GM18868 (cell line): ENCODE results near the gene POLDIP2.
"Not testable (repeated sequence)": the region's sequence is repeated elsewhere in the genome, so short reads cannot be mapped to it uniquely, and the experiment has no call there.

Source experiments
- ATAC-seq: cut with Tn5 transposase; IDR thresholded peaks from one replicate; pipeline ENCODE4 v1.9.1; 2021; ENCODE audit warnings: mild to moderate bottlenecking, moderate library complexity; ENCODE audit not compliant: unreplicated experiment

The POLDIP2 gene

DNA sequence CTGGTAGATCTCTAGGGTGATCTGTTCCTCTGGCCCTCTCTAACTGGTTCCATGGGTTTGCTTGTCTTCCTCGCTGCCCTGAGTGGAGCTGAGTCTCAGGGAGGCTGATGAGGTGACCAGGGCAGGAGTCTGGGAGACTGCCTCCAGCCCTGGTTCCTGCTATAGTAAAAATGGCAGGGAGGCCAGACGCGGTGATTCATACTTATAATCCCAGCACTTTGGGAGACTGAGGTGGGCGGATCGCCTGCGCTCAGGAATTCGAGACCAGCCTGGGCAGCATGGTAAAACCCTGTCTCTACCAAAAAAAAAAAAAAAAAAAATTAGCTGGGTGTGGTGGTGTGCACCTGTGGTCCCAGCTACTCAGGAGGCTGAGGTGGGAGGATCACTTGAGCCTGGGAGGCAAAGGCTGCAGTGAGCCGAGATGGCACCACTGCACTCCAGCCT, 18.5 kb downstream of the POLDIP2 start:
- ATAC-seq = not testable (repeated sequence)

DNA sequence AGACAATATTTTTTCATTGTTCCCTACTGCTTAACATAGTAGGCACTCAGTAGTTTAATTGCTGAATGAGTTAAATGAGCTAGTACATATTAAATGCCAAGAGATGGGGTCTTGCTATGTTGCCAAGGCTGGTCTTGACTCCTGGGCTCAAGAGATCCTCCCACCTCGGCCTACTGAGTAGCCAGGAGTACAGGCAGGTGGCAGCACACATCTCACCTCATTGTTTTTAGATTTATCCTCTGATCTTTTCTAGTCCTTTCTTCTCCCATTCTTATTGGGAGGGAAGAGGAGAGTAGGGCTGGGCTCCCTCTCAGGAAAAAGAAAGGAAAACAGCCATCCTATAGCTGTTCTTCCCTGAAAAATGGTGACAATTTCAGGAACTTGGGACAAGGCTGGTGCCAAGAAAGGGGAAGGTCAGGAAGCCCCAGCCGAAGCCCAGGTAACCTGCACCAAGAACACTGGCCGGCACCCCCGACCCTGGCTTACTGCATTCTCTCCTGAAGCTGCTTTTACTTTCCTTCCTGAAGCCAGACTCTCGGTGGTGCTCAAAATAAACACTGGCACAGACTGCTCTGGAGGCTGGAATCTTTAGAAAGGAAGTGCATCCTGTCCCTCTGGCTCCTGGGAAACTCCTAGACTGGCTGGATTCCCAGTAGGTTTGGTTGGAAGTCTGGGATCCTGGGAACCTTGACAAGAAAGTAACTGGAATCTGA, 19.1 kb downstream of the POLDIP2 start:
- no peak for ATAC-seq

DNA sequence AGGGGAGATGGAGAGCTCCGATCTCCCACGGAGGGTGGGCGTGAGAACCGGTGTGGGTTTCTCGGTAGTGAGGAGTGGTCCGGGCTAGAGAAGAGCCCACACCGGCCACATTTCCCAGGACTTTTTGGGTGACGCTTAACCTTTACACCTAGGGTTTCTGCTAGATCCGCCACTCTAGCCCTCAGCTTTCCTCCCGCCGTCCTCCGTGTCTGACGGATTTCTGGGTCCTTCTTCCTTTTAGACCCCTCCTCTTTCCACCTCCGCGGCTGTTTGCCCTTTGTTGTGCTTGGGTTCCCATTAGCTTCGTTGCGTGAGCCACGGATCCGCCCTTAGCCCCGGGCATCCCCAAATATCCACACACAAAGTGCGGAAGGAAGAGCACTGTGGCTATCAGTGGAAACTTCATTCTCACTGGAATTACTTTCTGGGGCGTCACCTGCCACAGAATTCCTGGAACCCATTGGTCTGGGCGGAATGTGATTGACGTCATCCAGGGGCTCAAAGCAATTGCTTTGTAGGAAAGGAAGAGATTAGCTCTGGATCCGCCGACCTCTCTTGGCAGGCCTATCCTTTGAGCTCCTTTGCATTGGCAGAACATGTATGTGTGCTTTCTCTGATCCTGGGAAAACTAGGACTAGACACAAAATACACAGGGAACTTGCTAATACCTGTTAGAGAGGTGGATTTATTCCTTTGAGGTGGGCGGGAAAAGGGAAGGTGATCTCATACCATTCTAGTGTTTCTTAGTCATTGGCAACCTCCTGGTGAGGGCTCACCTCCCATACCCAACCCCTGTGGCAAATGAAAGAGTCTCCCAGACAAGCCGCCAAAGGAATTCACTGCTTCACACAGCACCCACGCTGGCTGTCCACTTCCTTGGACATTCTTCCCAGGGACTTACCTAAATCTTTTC, 21.1 kb downstream of the POLDIP2 start:
- no peak for ATAC-seq

DNA sequence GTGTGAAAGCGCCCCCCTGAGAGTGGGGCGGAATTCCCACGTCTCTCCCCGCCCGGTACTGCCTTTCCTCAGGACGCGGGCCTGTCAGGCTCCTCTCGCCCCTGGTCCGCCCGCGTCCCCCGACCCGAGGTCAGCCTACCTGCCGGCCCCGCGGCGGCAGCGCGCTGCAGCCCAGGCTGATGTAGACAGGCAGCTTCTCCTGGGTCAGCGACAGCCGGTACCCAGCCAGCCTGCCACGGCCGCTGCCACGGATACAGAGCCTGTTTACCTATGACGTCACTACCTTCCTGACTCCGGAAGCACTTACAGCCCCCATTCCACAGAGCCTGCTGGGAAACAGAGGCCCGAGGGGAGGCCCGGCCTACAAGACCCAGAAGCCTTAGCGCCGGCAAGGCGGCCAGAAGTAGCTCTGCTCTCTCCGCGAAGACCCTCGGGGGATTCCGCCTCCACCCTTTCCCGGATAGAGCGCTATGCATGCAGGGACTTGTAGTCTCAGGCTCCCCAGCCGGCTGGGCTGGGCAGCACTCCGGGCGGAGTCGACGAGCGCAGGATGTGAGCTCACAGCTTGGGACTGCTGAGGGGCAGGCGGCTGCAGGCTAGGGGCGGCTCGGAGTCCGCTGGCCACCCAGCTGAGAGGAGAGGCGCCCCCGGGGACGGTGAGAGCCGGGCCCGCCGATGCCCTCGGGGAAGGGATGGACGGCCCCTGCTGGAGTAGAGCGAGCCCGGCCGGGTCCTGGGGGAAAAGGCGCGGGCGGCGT, 21.9 kb downstream of the POLDIP2 start, which contains the start of the genes IFT20 and TNFAIP1:
Gene IFT20 (minus strand): TSS at position 272 of the 758 bp plus-strand sequence. CDS start 3,487 bp downstream, outside the sequence.
Gene TNFAIP1 (plus strand): TSS at position 561 of the 758 bp plus-strand sequence. CDS start 3,761 bp downstream, outside the sequence.
- ATAC-seq = peak; percentile 96

DNA sequence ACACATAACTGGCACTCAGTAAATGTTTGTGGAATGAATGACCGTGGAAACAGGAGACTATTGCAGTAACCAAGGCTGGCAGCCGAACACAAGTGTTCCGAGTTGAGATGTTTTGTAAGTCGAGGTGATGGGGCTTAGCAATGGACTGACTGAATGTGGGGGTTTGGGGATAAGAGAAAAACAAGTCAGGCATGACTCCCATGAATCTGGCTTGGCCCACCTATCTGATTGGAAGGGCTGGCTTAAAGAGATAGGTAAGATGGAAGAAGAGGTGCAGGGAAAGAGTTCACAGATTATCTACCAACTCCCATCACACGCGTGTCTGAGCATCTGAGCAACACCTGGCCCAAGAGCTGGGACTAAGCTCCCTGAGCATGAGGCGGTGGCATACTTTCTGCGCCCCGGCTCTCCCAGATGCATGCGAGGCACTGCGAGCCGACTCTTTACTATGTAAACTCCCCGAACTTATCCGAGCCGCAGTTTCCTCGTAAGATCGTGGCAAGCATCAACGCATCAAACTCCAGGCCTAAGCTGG, 22.6 kb downstream of the POLDIP2 start:
- no peak for ATAC-seq

DNA sequence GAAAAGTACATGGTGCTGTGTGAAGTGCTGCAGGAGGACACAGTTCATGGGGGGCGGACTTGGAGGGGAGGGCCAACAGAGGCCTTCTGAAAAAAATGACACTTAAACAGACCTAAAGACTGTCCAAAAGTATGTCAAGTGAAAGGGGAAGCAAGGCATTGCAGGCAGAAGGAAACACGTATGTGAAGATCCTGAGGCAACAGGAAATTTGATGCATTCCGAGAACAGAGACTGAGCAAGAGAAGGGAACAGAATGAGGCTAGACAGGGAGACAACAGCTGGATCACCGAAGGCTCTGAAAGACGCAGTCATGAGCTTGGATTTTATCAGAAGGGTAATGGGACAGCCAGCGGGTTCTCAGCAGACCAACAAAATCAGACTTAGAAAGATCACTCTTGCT, 23.2 kb downstream of the POLDIP2 start:
- ATAC-seq = no peak

DNA sequence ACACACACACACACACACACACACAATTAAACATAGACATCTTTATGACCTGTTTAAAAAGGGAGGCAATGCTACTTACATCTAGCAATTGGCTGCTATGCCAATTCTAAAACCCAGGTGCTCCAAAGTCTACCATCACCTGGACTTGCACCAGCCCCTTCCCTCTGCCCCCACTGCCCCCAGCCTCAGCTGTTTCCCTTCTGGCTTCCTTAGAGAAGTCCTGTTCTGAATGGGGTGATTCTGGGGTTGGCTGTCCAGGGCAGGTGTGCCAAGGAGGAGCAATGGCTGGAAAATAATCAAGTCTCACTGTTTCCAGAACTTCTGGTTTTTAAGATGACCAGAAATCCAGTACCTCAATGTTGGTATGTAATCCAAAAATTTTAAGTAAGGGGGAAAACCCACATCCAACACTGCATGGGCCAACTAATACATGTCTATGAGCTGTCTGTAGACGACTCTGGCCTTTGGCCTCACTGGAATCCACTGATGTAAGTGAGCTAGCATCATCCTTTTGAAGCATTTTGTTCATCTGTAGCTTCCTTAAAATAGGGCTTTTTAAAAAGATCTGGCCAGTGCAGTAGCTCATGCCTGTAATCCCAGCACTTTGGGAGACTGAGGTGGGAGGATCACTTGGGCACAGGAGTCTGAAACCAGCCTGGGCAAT, 24.1 kb downstream of the POLDIP2 start:
- no peak for ATAC-seq

DNA sequence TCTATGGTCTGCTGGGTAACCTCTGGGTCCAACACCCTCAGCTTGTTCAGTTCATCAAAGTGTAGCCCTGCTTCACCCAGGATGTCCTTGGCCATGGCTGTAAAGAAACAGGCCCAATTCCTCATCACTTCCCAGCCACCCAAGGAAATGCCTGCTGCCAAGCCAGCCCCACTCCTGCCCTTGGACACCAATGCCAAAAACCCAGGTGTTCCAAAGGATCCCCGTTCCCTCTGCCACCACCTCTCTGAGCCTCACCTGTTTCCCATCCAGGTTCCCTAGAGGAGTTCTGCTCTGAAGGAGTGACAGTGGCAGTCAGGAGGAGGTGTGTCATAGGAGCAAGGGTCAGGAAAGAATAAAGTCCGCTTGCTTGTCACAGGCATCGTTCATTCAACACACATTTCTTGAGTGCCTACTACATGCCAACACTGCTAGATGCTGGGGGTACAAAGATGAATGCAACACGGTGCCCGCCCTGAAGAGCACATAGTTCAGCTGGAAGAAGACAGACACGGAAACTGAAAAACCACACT, 25.4 kb downstream of the POLDIP2 start:
- ATAC-seq = no peak

DNA sequence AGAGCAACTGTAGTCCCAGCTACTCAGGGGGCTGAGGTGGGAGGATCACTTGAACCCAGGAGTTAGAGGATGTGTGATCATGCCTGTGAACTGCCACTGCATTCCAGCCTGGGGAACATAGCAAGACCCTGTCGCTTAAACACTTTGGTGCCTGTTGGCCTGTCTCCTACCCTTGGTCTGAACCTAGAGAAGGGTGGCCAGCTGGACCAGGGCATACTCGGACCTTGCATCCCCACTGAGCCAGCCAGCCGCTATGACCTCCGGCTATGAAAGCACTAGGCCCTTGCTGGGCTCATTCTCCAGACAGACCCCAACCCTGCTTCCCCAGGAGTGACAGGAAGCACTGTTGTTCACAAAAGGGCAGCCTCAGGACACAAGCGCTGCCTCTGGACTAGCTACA, 26.7 kb downstream of the POLDIP2 start:
- no peak for ATAC-seq

DNA sequence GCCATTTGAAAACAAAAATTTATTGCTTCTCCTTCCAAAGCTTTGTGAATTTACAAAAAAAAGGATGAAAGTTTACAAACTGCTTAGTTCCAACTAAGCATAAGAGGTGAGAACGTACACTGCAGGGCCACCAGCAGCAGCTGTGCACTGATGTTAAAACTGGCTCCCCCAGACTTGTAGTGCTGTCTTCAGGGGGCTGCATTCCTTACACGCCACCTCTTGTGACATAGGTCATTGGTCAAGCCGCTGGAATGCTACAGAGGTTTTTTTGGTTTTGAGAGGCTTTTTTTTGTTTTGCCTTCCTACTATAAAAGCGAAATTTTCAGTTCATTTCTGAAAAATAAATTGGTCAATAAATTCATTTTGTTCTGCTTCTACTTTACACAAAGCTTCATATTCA, 29.0 kb downstream of the POLDIP2 start:
- no peak for ATAC-seq

DNA sequence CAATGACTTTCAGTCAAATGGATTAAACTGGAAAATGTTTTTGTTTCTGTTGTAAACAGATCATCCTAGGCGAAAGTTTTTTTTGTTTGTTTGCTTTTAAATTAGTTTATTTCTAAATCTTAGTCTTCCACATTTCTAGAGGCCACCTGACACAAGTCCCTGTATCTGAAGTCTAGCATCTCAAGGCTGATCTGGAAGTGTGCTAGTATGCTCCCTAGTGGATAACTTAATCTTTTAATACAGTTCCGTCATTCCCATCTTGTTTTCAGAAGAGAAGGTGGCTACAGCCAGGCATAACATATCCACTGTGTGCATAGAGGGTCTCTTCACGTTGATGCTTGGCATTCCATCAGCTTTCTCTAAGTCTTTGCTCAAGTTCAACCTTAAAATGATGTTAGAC, 29.6 kb downstream of the POLDIP2 start:
- no peak for ATAC-seq

DNA sequence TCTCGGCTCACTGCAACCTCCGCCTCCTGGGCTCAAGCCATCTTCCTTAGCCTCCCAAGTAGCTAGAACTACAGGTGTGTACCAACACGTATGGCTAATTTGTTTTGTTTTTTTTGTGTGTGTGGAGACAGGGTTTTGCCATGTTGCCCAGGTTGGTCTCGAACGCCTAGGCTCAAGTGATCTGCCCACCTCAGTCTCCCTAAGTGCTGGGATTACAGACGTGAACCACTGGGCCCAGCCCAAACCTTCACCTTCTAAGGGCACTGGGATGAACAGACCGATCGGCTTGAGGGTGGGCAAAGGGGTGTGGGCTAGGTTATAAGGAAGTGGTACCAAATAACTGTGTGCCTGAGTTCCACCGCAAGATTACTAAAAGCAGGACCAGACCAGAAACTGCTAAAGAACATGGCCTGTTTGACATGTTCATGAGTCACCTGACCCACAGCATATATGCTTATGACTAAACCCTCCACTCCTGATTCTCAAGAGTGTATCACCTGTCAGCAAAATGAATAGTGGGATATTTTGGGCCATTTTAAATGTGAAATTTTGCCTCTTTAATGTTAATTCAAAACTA, 30.2 kb downstream of the POLDIP2 start:
- ATAC-seq = peak; percentile 79

DNA sequence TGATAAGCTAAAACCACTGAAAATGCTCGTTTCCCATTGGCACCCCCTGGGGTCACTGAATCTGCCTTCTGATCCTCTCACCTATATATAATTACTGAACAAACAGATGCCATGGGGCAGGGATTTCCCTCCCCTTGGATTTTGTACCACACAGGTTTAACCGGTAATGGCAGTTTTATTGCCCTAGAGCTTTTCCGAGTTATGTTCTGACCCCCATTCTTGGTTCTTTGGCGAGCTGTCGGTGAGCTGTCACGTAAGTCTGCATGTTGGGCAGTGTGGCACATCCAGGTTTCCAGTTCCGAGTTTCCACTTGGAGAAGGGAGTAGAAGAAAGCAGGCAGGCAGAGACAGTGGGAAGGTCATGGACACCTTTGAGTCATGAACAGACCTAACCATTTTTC, 31.2 kb downstream of the POLDIP2 start:
- no peak for ATAC-seq

DNA sequence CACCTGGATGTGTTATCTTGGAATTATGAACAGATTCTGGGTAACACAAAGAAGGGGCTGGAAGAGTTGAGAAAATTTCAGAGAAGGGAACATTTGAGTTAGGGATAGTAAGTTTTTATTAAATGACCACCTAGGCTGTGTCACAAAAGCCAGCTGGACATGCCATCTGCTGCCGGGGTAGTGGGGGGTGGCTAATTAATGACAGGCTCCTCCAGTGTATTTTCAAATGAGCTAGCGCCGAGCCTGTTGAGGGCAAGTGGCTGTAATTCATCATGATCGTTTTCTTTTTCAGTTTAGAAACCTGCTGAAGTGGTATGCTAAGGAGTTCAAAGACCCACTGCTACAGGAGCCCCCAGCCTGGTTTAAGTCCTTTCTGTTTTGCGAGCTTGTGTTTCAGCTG, 32.1 kb downstream of the POLDIP2 start:
- no peak for ATAC-seq

DNA sequence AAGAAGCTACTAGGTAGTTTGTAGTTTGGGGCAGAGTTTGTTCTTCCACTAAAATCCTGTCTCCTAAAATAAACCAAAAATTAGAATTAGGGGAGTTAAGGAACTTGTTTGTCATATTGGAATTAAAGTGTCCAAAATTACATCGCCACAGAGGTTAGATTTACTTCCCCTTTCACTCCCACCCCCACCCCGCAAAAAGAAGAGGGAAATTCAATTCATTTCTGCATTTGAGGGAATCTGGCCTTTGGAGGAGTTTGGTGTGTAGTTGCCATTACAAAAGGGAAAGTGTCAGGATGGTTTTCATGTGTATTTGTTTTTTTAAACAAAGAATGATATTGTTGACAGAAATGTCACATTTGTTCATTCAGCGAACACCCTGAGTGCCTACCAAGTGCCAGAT, 32.5 kb downstream of the POLDIP2 start:
- ATAC-seq = no peak

DNA sequence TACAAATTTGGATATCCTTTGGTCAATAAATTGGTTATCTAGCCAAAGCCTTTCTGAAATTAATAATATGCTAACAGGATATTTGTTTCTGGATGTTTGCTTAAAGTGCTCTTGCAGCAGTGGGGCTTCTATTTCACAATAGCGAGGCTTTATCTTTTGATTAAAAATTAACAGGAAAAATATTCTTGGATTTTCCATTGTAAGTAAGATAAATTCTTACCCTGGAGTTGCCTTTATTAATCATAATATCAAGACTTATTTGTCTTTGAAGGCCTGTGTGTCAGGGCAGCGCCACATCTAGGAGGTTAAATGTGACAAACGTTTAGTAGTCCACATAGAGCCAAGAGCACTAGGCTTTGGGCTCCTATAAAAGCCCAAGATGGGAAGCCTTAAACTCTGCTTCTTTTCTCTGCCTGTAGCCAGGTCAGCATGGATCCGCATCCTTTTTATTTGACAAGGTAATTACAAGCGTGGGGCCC, 33.0 kb downstream of the POLDIP2 start:
- ATAC-seq = no peak

DNA sequence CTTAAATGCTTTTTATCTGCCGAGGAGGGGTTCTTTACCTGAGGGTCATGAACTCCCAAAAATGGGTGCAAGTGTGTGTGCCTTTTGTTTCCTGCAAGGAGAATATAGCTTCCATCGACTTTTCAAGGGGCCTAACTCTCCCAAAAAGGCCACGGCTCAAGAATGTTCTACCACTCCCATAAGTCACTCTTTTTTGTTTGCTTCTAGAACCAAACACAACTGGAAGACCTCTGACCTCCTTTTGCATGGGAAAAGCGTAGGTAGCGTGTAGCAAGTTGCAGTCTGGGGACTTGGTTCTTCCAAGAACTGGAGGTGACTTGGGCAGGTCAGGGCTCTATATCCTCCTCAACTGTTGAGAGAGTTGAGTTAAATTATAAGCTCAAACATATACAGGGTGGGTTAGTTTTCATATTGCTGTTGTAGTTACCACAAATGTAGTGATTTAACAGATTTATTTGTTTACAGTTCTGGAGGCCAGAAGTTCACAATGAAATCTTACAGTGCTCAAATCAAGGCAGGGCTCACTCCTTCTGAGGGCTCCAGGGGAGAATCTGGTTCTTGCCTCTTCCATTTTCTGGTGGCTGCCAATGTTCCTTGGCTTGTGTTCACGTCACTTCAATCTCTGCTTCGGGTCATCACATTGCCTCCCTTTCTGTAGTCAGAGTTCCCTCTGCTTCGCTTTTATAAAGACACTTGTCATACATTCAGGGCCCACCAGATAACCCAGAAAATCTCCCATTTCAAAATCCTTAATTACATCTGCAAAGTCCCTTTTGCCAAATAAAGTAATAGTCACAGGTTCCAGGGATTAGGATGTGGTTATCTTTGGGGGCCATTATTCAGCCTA, 36.9 kb downstream of the POLDIP2 start:
- no peak for ATAC-seq

DNA sequence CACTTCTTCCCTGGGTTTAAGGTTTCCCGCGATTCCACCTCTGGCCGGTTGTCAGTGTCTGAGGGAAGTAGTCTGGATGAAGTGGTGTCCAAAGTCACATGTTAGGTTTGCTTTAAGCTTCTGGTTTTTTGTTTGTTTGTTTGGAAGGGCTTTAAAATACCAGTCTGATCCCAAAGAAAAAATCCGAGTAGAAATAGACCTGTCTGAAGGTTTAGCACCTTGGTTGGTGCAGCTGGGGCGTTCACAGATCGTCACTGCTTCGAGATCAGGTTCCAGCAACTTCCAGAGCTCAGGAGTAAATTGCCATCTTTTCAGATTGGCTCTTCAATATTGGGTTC, 37.8 kb downstream of the POLDIP2 start:
- ATAC-seq = no peak
